HepG2 (cell line): Measurements from ENCODE around the gene GJC1. TPM values are rescaled to one million over a fixed set of nuclear protein-coding genes. Genes with fewer than 3 reads are reported as not detected.

Experiments used
- KDM5A ChIP-seq: fragments of 200-600 bp; sonication (generic); IDR thresholded peaks from 2 replicates; pipeline ENCODE4 v1.7.0; 2018; ENCODE audit warnings: antibody characterized with exemption, mild to moderate bottlenecking, low read length, borderline replicate concordance
- MATR3 ChIP-seq: sonication (generic); formaldehyde crosslinking; IDR thresholded peaks from 2 replicates; pipeline ENCODE4 v1.4.0; 2020; ENCODE audit warnings: missing genetic modification reagents
- MAZ ChIP-seq, 2 experiments: sonication (generic) in 1 of 2; formaldehyde crosslinking in 1 of 2; IDR thresholded peaks; 2 replicates each; pipeline versions ENCODE4 v1.5.0 to v1.6.1; 2012 to 2020; ENCODE audit warnings: low read depth in 2 of 2, mild to moderate bottlenecking in 2 of 2, borderline replicate concordance in 1 of 2, improper control_type of control experiment in 1 of 2, low read length in 1 of 2, missing genetic modification reagents in 1 of 2, moderate library complexity in 1 of 2
- MTERF4 ChIP-seq: sonication (generic); formaldehyde crosslinking; IDR thresholded peaks from 2 replicates; pipeline ENCODE4 v1.8.0; 2023; ENCODE audit warnings: mild to moderate bottlenecking, missing genetic modification reagents
- NRL ChIP-seq: sonication (generic); formaldehyde crosslinking; IDR thresholded peaks from 2 replicates; pipeline ENCODE4 v1.5.0; 2020; ENCODE audit warnings: missing genetic modification reagents, mild to moderate bottlenecking, moderate library complexity, borderline replicate concordance
- PRDM4 ChIP-seq: sonication (generic); formaldehyde crosslinking; IDR thresholded peaks from 2 replicates; pipeline ENCODE4 v1.9.0; 2021; ENCODE audit warnings: missing genetic modification reagents, borderline replicate concordance
- RAD51 ChIP-seq: fragments of 450-650 bp; IDR thresholded peaks from 2 replicates; pipeline ENCODE4 v1.6.1; 2016; ENCODE audit warnings: borderline replicate concordance
- TGIF2 ChIP-seq: IDR thresholded peaks from 2 replicates; pipeline ENCODE4 v1.6.1; 2016; ENCODE audit warnings: control low read depth, missing compliant biosample characterization
- ZBTB2 ChIP-seq: sonication (generic); formaldehyde crosslinking; IDR thresholded peaks from 2 replicates; pipeline ENCODE4 v1.8.0; 2022; ENCODE audit warnings: low read depth, missing genetic modification reagents
- ZBTB26 ChIP-seq: IDR thresholded peaks from 2 replicates; pipeline ENCODE4 v1.6.1; 2016; ENCODE audit warnings: missing compliant biosample characterization, missing genetic modification reagents, borderline replicate concordance
- ZNF160 ChIP-seq: sonication (generic); formaldehyde crosslinking; IDR thresholded peaks from 2 replicates; pipeline ENCODE4 v1.8.0; 2022; ENCODE audit warnings: mild to moderate bottlenecking, inconsistent platforms, missing genetic modification reagents
- ZNF280B ChIP-seq: sonication (generic); formaldehyde crosslinking; IDR thresholded peaks from 2 replicates; pipeline ENCODE4 v1.5.0; 2020; ENCODE audit warnings: missing genetic modification reagents, mild to moderate bottlenecking, borderline replicate concordance
- ZNF44 ChIP-seq: sonication (generic); formaldehyde crosslinking; IDR thresholded peaks from 2 replicates; pipeline ENCODE4 v1.5.1; 2020; ENCODE audit warnings: mild to moderate bottlenecking, missing genetic modification reagents
- ZNF691 ChIP-seq: sonication (generic); formaldehyde crosslinking; IDR thresholded peaks from 2 replicates; pipeline ENCODE4 v1.4.0; 2020; ENCODE audit warnings: missing genetic modification reagents, low read depth, mild to moderate bottlenecking, borderline replicate concordance
- ZNF772 ChIP-seq: sonication (generic); formaldehyde crosslinking; IDR thresholded peaks from 2 replicates; pipeline ENCODE4 v1.5.0; 2020; ENCODE audit warnings: mild to moderate bottlenecking, missing genetic modification reagents
- ZSCAN5A ChIP-seq: sonication (generic); formaldehyde crosslinking; IDR thresholded peaks from 2 replicates; pipeline ENCODE4 v1.8.0; 2022; ENCODE audit warnings: mild to moderate bottlenecking, missing genetic modification reagents, borderline replicate concordance
- polyA plus RNA-seq, 8 experiments: library from polyadenylated mRNA; depleted of rRNA in 3 of 8; stranded (reverse) in 7 of 8; unstranded in 1 of 8; fragments of >200 nt; fragmentation: Illumina TruSeq in 4 of 8; extraction: Trizol in 4 of 8; gene quantifications; 2 replicates each; pipeline versions ENCODE4 v1.2.1 to v1.2.3, GENCODE V29; 2011 to 2016; ENCODE audit warnings: low read depth in 4 of 8, missing spikeins in 1 of 8, mixed read lengths in 1 of 8; ENCODE audit not compliant: insufficient read depth in 1 of 8
- total RNA-seq, 5 experiments: library from RNA; depleted of rRNA; stranded (reverse); fragments of >200 nt; fragmentation: Illumina TruSeq; extraction: Trizol; gene quantifications; 2 replicates each; pipeline ENCODE4 v1.2.3, GENCODE V29; 2016; ENCODE audit warnings: low read depth in 1 of 5

The GJC1 gene
- total and polyA plus RNA-seq, 2 of the 13 experiments (the other 11 are each of a cell fraction or from before 2014, with no cell fraction given), result 1.7 TPM

GRCh38 chr17:44775136-44775837 lies 54.8 kb downstream of the GJC1 start (continued):
- TF ChIP-seq ZNF691 (CRISPR knock-in tag), result no peak; the same call in 1 of the 2 replicates
- no peak; the same call in 1 of the 2 replicates for TF ChIP-seq KDM5A
- no peak for TF ChIP-seq ZBTB26 (CRISPR knock-in tag)
- TF ChIP-seq MAZ (IDR thresholded peaks at IDR 0.05; ENCODE audit: borderline replicate concordance, low read depth, low read length), result no peak; the same call in 1 of the 2 replicates
- peak; percentile 49; the same call in 1 of the 2 replicates for TF ChIP-seq MAZ (CRISPR knock-in tag; IDR thresholded peaks at IDR 0.05; ENCODE audit: low read depth)
- peak; percentile 40; the same call in 1 of the 2 replicates for TF ChIP-seq ZBTB2 (CRISPR knock-in tag)
- no peak for TF ChIP-seq ZSCAN5A (CRISPR knock-in tag)
- no peak for TF ChIP-seq MATR3 (CRISPR knock-in tag)
- 0 out of 2 replicates have a peak, but pooled peaks have one; percentile 25 for TF ChIP-seq ZNF160 (CRISPR knock-in tag)
- TF ChIP-seq PRDM4 (CRISPR knock-in tag), result no peak
- no peak for TF ChIP-seq TGIF2
- peak; percentile 13; the same call in 1 of the 2 replicates for TF ChIP-seq ZNF280B (CRISPR knock-in tag)
- no peak for TF ChIP-seq NRL (CRISPR knock-in tag)
- TF ChIP-seq MTERF4 (CRISPR knock-in tag), result 0 out of 2 replicates have a peak, but pooled peaks have one; percentile 51
- TF ChIP-seq RAD51, result no peak
- peak; percentile 80 for TF ChIP-seq ZNF772 (CRISPR knock-in tag)
- no peak; the same call in 1 of the 2 replicates for TF ChIP-seq ZNF44 (CRISPR knock-in tag)
